IMR-90 (cell line): ENCODE data around the gene CDH13.

Experiments
- CTCF ChIP-seq: conservative IDR thresholded peaks from 2 replicates; pipeline ENCODE4 v1.5.1; 2012; ENCODE audit warnings: mild to moderate bottlenecking, low read depth, low read length, improper control_type of control experiment
- MAFK ChIP-seq: IDR thresholded peaks from 2 replicates; pipeline ENCODE4 v1.6.1; 2012; ENCODE audit warnings: low read depth, low read length, improper control_type of control experiment
- POLR2A ChIP-seq: IDR thresholded peaks from 2 replicates; pipeline ENCODE4 v1.6.1; 2012; ENCODE audit warnings: mild to moderate bottlenecking, low read depth, low read length

- no peak for TF ChIP-seq POLR2A
- no peak for TF ChIP-seq CTCF
- no peak for TF ChIP-seq MAFK
Observed at GRCh38 chr16:83298541-83298940, 671.8 kb downstream of the CDH13 start.
